ENCODE data around the gene HFM1.
A peak's percentile ranks its signal among the peaks of the same experiment; 100 is the strongest.
"Not testable (repeated sequence)": the region's sequence is repeated elsewhere in the genome, so short reads cannot be mapped to it uniquely, and the experiment has no call there.

Gene HFM1

GRCh38 chr1:91404151-91405012 is at the start of gene HFM1:
TSS of gene HFM1 (minus strand) at chr1:91404837. CDS start at chr1:91401082, 3,755 bp downstream.
- DNase-seq (ENCODE audit: low read depth): peak; percentile 26
- TF ChIP-seq CTCF (IDR thresholded peaks at IDR 0.05; ENCODE audit: control insufficient read depth, extremely low read depth, insufficient read depth): no peak
- H3K4me3 ChIP-seq (ENCODE audit: low read depth, low read length): peak within 1 kb of the TSS; percentile 58

GRCh38 chr1:91454136-91454535 is 49.5 kb upstream of the HFM1 start:
- no peak for TF ChIP-seq CTCF (IDR thresholded peaks at IDR 0.05; ENCODE audit: control insufficient read depth, extremely low read depth, insufficient read depth)
- DNase-seq (ENCODE audit: low read depth): no peak
- no peak overlapping the region for H3K4me3 ChIP-seq (ENCODE audit: low read depth, low read length)

GRCh38 chr1:91450260-91450659 is 45.6 kb upstream of the HFM1 start:
- DNase-seq (ENCODE audit: low read depth): peak; percentile 72
- no peak for TF ChIP-seq CTCF (IDR thresholded peaks at IDR 0.05; ENCODE audit: control insufficient read depth, extremely low read depth, insufficient read depth)
- H3K4me3 ChIP-seq (ENCODE audit: low read depth, low read length): no peak overlapping the region

- DNase-seq (ENCODE audit: low read depth); H3K4me3 ChIP-seq (ENCODE audit: low read depth, low read length): not testable (repeated sequence)
Observed at GRCh38 chr1:91447782-91448181, 43.1 kb upstream of the HFM1 start.

GRCh38 chr1:91441980-91442379 is 37.3 kb upstream of the HFM1 start:
- not testable (repeated sequence) for H3K4me3 ChIP-seq (ENCODE audit: low read depth, low read length); DNase-seq (ENCODE audit: low read depth)

- no peak overlapping the region for H3K4me3 ChIP-seq (ENCODE audit: low read depth, low read length)
- DNase-seq (ENCODE audit: low read depth): no peak
- peak; percentile 63 for TF ChIP-seq CTCF (IDR thresholded peaks at IDR 0.05; ENCODE audit: control insufficient read depth, extremely low read depth, insufficient read depth)
Observed at GRCh38 chr1:91440847-91441246, 36.2 kb upstream of the HFM1 start.

GRCh38 chr1:91439016-91439415 is 34.4 kb upstream of the HFM1 start:
- H3K4me3 ChIP-seq (ENCODE audit: low read depth, low read length): no peak overlapping the region
- no peak for TF ChIP-seq CTCF (IDR thresholded peaks at IDR 0.05; ENCODE audit: control insufficient read depth, extremely low read depth, insufficient read depth)
- no peak for DNase-seq (ENCODE audit: low read depth)

- H3K4me3 ChIP-seq (ENCODE audit: low read depth, low read length): no peak overlapping the region
- no peak for DNase-seq (ENCODE audit: low read depth)
- no peak for TF ChIP-seq CTCF (IDR thresholded peaks at IDR 0.05; ENCODE audit: control insufficient read depth, extremely low read depth, insufficient read depth)
Observed at GRCh38 chr1:91428182-91428798, 23.7 kb upstream of the HFM1 start.

Data from LNCaP clone FGC (cell line).